H1 (cell line): Measurements from ENCODE around the gene ZNF777. TPM values are rescaled to one million over a fixed set of nuclear protein-coding genes. Genes with fewer than 3 reads are reported as not detected.

Source experiments
- EGR1 ChIP-seq: IDR thresholded peaks from 2 replicates; pipeline ENCODE4 v1.6.1; 2011; ENCODE audit warnings: low read depth, low read length, borderline replicate concordance
- MAFK ChIP-seq: IDR thresholded peaks from 2 replicates; pipeline ENCODE4 v1.6.1; 2012; ENCODE audit warnings: low read depth, mild to moderate bottlenecking, improper control_type of control experiment, low read length
- polyA plus RNA-seq, 7 experiments: library from polyadenylated mRNA; depleted of rRNA in 3 of 7; stranded (reverse) in 5 of 7; unstranded in 2 of 7; fragments of >200 nt in 5 of 7; fragments of 200-250 nt in 2 of 7; gene quantifications; 1 replicate in 5 of 7; 2 replicates in 1 of 7; 4 replicates in 1 of 7; pipeline versions ENCODE4 v1.2.1 to v1.2.3, GENCODE V29; 2011 to 2013; ENCODE audit warnings: missing spikeins in 2 of 7, mixed read lengths in 2 of 7
- total RNA-seq: library from RNA; stranded (reverse); fragmentation: NEBNext Ultra II Directional; extraction: Animal tissue kit (Norgen Biotek cat#: 25700); gene quantifications from 2 replicates; pipeline ENCODE4 v1.2.1, GENCODE V29; 2021

The ZNF777 gene
- total and polyA plus RNA-seq, 2 of the 8 experiments (the other 6 are each of a cell fraction or from before 2014, with no cell fraction given) = 8.0 to 10.1 TPM

GRCh38 chr7:149443523-149443922 lies 17.3 kb downstream of the ZNF777 start (continued):
- no peak for TF ChIP-seq EGR1
- TF ChIP-seq MAFK = no peak
